HepG2 (cell line): ENCODE data around the gene ZNF341. TPM values are rescaled to one million over a fixed set of nuclear protein-coding genes. Genes with fewer than 3 reads are reported as not detected.

Source experiments
- ARNT ChIP-seq: fragments of 450-650 bp; IDR thresholded peaks from 2 replicates; pipeline ENCODE4 v1.6.1; 2017
- CBX5 ChIP-seq: sonication (generic); formaldehyde crosslinking; IDR thresholded peaks from 2 replicates; pipeline ENCODE4 v1.4.0; 2020; ENCODE audit warnings: missing genetic modification reagents, borderline replicate concordance
- ELF1 ChIP-seq: sonication (generic); formaldehyde crosslinking; IDR thresholded peaks from 2 replicates; pipeline ENCODE4 v1.4.0; 2020; ENCODE audit warnings: missing genetic modification reagents
- GZF1 ChIP-seq: sonication (generic); formaldehyde crosslinking; IDR thresholded peaks from 2 replicates; pipeline ENCODE4 v1.5.1; 2020; ENCODE audit warnings: mild to moderate bottlenecking, missing genetic modification reagents
- HHEX ChIP-seq: IDR thresholded peaks from 2 replicates; pipeline ENCODE4 v1.6.1; 2016; ENCODE audit warnings: control low read depth
- HOXA9 ChIP-seq: sonication (generic); formaldehyde crosslinking; IDR thresholded peaks from 2 replicates; pipeline ENCODE4 v1.8.1; 2022; ENCODE audit warnings: missing genetic modification reagents, mild to moderate bottlenecking, moderate library complexity, borderline replicate concordance
- KAT7 ChIP-seq: IDR thresholded peaks from 2 replicates; pipeline ENCODE4 v1.6.1; 2018; ENCODE audit warnings: borderline replicate concordance, missing compliant biosample characterization
- KMT2B ChIP-seq: IDR thresholded peaks from 2 replicates; pipeline ENCODE4 v1.6.1; 2016; ENCODE audit warnings: missing genetic modification reagents, missing compliant biosample characterization
- MAFK ChIP-seq, 2 experiments: IDR thresholded peaks in 1 of 2; conservative IDR thresholded peaks in 1 of 2; 2 replicates each; pipeline ENCODE4 v1.6.1; 2011; ENCODE audit warnings: improper control_type of control experiment in 2 of 2, low read length in 2 of 2
- MED1 ChIP-seq: sonication (generic); formaldehyde crosslinking; IDR thresholded peaks from 2 replicates; pipeline ENCODE4 v1.4.0; 2020; ENCODE audit warnings: missing genetic modification reagents
- MED8 ChIP-seq: sonication (generic); formaldehyde crosslinking; IDR thresholded peaks from 2 replicates; pipeline ENCODE4 v1.8.1; 2023; ENCODE audit warnings: mild to moderate bottlenecking, missing genetic modification reagents; ENCODE audit not compliant: insufficient replicate concordance
- MTA1 ChIP-seq: sonication (generic); formaldehyde crosslinking; IDR thresholded peaks from 2 replicates; pipeline ENCODE4 v1.4.0; 2020; ENCODE audit warnings: missing genetic modification reagents, mild to moderate bottlenecking, borderline replicate concordance
- MTA3 ChIP-seq: sonication (generic); formaldehyde crosslinking; IDR thresholded peaks from 2 replicates; pipeline ENCODE4 v1.4.0; 2020; ENCODE audit warnings: missing genetic modification reagents
- PHF20 ChIP-seq: sonication (generic); formaldehyde crosslinking; IDR thresholded peaks from 2 replicates; pipeline ENCODE4 v1.5.0; 2020; ENCODE audit warnings: mild to moderate bottlenecking, missing genetic modification reagents
- RARA ChIP-seq: IDR thresholded peaks from 2 replicates; pipeline ENCODE4 v1.6.1; 2016; ENCODE audit warnings: missing genetic modification reagents, missing compliant biosample characterization
- RFX3 ChIP-seq: IDR thresholded peaks from 2 replicates; pipeline ENCODE4 v1.6.1; 2016; ENCODE audit warnings: missing biosample characterization, missing genetic modification reagents
- RFX5 ChIP-seq: IDR thresholded peaks from 2 replicates; pipeline ENCODE4 v1.6.1; 2011; ENCODE audit warnings: low read depth, low read length, improper control_type of control experiment
- SETDB1 ChIP-seq: sonication (generic); formaldehyde crosslinking; IDR thresholded peaks from 2 replicates; pipeline ENCODE4 v1.5.1; 2020; ENCODE audit warnings: missing genetic modification reagents, mild to moderate bottlenecking, borderline replicate concordance
- SMAD3 ChIP-seq: sonication (generic); formaldehyde crosslinking; IDR thresholded peaks from 2 replicates; pipeline ENCODE4 v1.4.0; 2020; ENCODE audit warnings: missing genetic modification reagents
- SMARCC2 ChIP-seq: fragments of 450-650 bp; IDR thresholded peaks from 2 replicates; pipeline ENCODE4 v1.6.1; 2017; ENCODE audit warnings: antibody characterized with exemption, mild to moderate bottlenecking
- ZFY ChIP-seq: sonication (generic); formaldehyde crosslinking; IDR thresholded peaks from 2 replicates; pipeline ENCODE4 v1.4.0; 2020; ENCODE audit warnings: missing genetic modification reagents
- ZNF331 ChIP-seq: sonication (generic); formaldehyde crosslinking; IDR thresholded peaks from 2 replicates; pipeline ENCODE4 v1.4.0; 2020; ENCODE audit warnings: missing genetic modification reagents
- ZNF431 ChIP-seq: sonication (generic); formaldehyde crosslinking; IDR thresholded peaks from 2 replicates; pipeline ENCODE4 v1.9.0; 2022; ENCODE audit warnings: missing genetic modification reagents, low read depth, mild to moderate bottlenecking, borderline replicate concordance
- ZNF781 ChIP-seq: sonication (generic); formaldehyde crosslinking; IDR thresholded peaks from 2 replicates; pipeline ENCODE4 v1.5.1; 2020; ENCODE audit warnings: borderline replicate concordance, mild to moderate bottlenecking, missing genetic modification reagents; ENCODE audit errors: not compliant biosample characterization
- ZNF788 ChIP-seq: sonication (generic); formaldehyde crosslinking; IDR thresholded peaks from 2 replicates; pipeline ENCODE4 v1.5.0; 2020; ENCODE audit warnings: mild to moderate bottlenecking, missing genetic modification reagents, borderline replicate concordance
- ZNF891 ChIP-seq: sonication (generic); formaldehyde crosslinking; IDR thresholded peaks from 2 replicates; pipeline ENCODE4 v1.5.0; 2020; ENCODE audit warnings: mild to moderate bottlenecking, missing genetic modification reagents
- ZSCAN20 ChIP-seq: sonication (generic); formaldehyde crosslinking; IDR thresholded peaks from 2 replicates; pipeline ENCODE4 v1.4.0; 2020; ENCODE audit warnings: missing genetic modification reagents, mild to moderate bottlenecking, borderline replicate concordance
- polyA plus RNA-seq, 8 experiments: library from polyadenylated mRNA; depleted of rRNA in 3 of 8; stranded (reverse) in 7 of 8; unstranded in 1 of 8; fragments of >200 nt; fragmentation: Illumina TruSeq in 4 of 8; extraction: Trizol in 4 of 8; gene quantifications; 2 replicates each; pipeline versions ENCODE4 v1.2.1 to v1.2.3, GENCODE V29; 2011 to 2016; ENCODE audit warnings: low read depth in 4 of 8, missing spikeins in 1 of 8, mixed read lengths in 1 of 8; ENCODE audit not compliant: insufficient read depth in 1 of 8
- total RNA-seq, 5 experiments: library from RNA; depleted of rRNA; stranded (reverse); fragments of >200 nt; fragmentation: Illumina TruSeq; extraction: Trizol; gene quantifications; 2 replicates each; pipeline ENCODE4 v1.2.3, GENCODE V29; 2016; ENCODE audit warnings: low read depth in 1 of 5
- TF ChIP-seq, protein P1 (sequence below): sonication (generic); formaldehyde crosslinking; IDR thresholded peaks from 2 replicates; pipeline ENCODE4 v1.8.1; 2022; ENCODE audit warnings: low read depth, mild to moderate bottlenecking, missing genetic modification reagents
- TF ChIP-seq, protein P2 (sequence below): sonication (generic); formaldehyde crosslinking; IDR thresholded peaks from 2 replicates; pipeline ENCODE4 v1.5.0; 2020; ENCODE audit warnings: missing genetic modification reagents

Gene ZNF341
- total and polyA plus RNA-seq, 2 of the 13 experiments (the other 11 are each of a cell fraction or from before 2014, with no cell fraction given) = 1.1 to 2.2 TPM

DNA sequence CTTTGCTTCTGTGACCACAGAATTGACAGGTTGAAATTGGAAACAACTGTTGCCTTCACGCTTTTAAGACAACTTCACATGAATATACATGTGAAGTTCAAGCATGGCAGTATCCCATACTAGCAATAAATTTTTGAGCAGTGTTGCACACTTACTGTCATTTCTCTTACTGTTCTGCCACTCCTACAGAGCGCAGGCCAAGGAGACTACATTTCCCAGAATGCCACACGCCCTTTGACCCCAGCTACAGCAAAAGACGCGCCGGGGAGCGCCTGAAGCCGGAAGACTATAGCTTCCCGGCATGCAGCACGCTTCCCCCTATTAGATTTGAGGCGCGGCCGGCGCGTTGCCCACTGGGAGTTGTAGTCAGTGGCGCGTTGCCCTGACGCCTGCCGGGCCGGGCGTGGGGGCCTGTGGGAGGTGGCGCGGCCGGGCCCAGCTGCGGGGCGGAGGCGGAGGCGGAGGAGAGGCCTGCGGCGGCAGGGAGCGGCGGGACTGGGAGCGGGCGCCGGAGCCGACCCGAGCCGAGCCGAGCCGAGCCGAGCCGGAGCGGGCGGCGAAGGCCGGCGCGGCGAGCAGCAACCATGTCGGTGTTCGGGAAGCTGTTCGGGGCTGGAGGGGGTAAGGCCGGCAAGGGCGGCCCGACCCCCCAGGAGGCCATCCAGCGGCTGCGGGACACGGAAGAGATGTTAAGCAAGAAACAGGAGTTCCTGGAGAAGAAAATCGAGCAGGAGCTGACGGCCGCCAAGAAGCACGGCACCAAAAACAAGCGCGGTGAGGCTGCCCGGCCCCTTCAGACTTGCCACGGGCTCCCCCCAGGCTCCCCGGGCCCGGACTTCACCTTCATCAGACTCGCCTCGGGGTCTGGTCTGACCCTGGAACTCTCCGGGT is 79.3 kb downstream of the ZNF341 start, which contains the start of gene CHMP4B (continued):
- TF ChIP-seq, protein P1, sequence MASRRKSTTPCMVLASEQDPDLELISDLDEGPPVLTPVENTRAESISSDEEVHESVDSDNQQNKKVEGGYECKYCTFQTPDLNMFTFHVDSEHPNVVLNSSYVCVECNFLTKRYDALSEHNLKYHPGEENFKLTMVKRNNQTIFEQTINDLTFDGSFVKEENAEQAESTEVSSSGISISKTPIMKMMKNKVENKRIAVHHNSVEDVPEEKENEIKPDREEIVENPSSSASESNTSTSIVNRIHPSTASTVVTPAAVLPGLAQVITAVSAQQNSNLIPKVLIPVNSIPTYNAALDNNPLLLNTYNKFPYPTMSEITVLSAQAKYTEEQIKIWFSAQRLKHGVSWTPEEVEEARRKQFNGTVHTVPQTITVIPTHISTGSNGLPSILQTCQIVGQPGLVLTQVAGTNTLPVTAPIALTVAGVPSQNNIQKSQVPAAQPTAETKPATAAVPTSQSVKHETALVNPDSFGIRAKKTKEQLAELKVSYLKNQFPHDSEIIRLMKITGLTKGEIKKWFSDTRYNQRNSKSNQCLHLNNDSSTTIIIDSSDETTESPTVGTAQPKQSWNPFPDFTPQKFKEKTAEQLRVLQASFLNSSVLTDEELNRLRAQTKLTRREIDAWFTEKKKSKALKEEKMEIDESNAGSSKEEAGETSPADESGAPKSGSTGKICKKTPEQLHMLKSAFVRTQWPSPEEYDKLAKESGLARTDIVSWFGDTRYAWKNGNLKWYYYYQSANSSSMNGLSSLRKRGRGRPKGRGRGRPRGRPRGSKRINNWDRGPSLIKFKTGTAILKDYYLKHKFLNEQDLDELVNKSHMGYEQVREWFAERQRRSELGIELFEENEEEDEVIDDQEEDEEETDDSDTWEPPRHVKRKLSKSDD = no peak; the same call in 1 of the 2 replicates
- TF ChIP-seq HOXA9 (CRISPR knock-in tag) (no peak), GZF1 (CRISPR knock-in tag) (peak; percentile 86; the same call in 1 of the 2 replicates), RARA (CRISPR knock-in tag) (peak; percentile 52; the same call in 1 of the 2 replicates), MAFK (conservative IDR thresholded peaks at IDR 0.05 in 1 of 2, IDR thresholded peaks at IDR 0.05 in 1 of 2; ENCODE audit: low read length in 2 of 2) (0 out of 4 replicates have a peak, but pooled peaks of 1 of the 2 experiments have one; percentile 10), KMT2B (CRISPR knock-in tag) (peak; percentile 87), RFX5 (no peak; the same call in 1 of the 2 replicates), ZNF788 (peak; percentile 66), KAT7 (CRISPR knock-in tag) (no peak; the same call in 1 of the 2 replicates), MTA1 (no peak), MED8 (CRISPR knock-in tag) (no peak), ZNF891 (CRISPR knock-in tag) (no peak; the same call in 1 of the 2 replicates), ARNT (no peak), ZNF781 (peak; percentile 18), ELF1 (CRISPR knock-in tag) (peak; percentile 100), ZFY (CRISPR knock-in tag) (peak; percentile 99), SMARCC2 (no peak), SMAD3 (CRISPR knock-in tag) (peak; percentile 95), CBX5 (CRISPR knock-in tag) (peak; percentile 88; the same call in 1 of the 2 replicates), HHEX (CRISPR knock-in tag) (no peak), MTA3 (CRISPR knock-in tag) (no peak), PHF20 (CRISPR knock-in tag) (peak; percentile 91), ZSCAN20 (CRISPR knock-in tag) (no peak; the same call in 1 of the 2 replicates), SETDB1 (CRISPR knock-in tag) (no peak), RFX3 (CRISPR knock-in tag) (peak; percentile 62), ZNF431 (CRISPR knock-in tag) (peak; percentile 88; the same call in 1 of the 2 replicates), ZNF331 (CRISPR knock-in tag) (peak; percentile 96), MED1 (CRISPR knock-in tag) (peak; percentile 41; the same call in 1 of the 2 replicates)
- TF ChIP-seq, protein P2, sequence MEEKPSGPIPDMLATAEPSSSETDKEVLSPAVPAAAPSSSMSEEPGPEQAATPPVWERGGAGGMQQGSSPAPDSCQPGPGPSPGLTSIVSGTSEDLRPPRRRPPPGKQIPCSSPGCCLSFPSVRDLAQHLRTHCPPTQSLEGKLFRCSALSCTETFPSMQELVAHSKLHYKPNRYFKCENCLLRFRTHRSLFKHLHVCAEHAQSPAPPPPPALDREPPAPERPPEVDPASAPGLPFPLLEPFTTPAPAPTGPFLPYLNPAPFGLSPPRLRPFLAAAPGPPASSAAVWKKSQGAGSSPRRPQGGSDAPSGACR (CRISPR knock-in tag) = no peak
